Measurements from ENCODE around the gene CBFB.

Gene CBFB

GRCh38 chr16:67014634-67015312 is 14.2 kb upstream of the CBFB start:
- no peak for TF ChIP-seq SPI1 (IDR thresholded peaks at IDR 0.05; ENCODE audit: borderline replicate concordance, low read depth)
- no peak for TF ChIP-seq POLR2AphosphoS5 (IDR thresholded peaks at IDR 0.05; ENCODE audit: low read depth)
- no peak for TF ChIP-seq GABPA (IDR thresholded peaks at IDR 0.05; ENCODE audit: low read depth)
- no peak for TF ChIP-seq REST (IDR thresholded peaks at IDR 0.05; ENCODE audit: insufficient replicate concordance, low read depth)
- no peak for TF ChIP-seq CTCF (IDR thresholded peaks at IDR 0.05; ENCODE audit: insufficient read depth, low read length)
- Histone ChIP-seq H3K4me3 (replicated peaks; ENCODE audit: insufficient read depth, low read length) (peak overlapping the region; percentile 42; the same call in 1 of the 2 replicates), H3K27me3 (ENCODE audit: insufficient read depth, poor library complexity, severe bottlenecking) (peaks cover 13% of the 10 kb centered on the region), H3K27ac (replicated peaks) (no peak overlapping the region)
- no peak for DNase-seq (ENCODE audit: low read depth in 1 of 2, low spot score in 1 of 2)

DNA sequence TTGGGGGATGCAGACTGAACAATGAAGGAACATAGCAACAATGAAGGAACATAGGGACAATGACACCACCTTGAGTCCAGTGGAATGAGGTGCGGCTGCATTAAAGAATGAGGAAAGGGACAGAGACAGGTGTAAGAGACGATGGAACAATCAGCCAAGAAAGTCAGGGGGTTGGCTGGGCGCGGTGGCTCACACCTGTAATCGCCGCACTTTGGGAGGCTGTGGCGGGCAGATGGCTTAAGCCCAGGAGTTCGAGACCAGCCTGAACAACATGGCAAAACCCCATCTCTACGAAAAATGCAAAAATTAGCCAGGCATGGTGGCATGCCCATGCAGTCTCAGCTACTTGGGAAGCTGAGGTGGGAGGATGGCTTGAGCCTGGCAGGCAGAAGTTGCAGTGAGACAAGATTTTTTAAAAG is 13.6 kb upstream of the CBFB start:
- no peak overlapping the region for H3K27ac ChIP-seq (replicated peaks)
- no peak for DNase-seq (ENCODE audit: low read depth in 1 of 2, low spot score in 1 of 2)
- TF ChIP-seq REST (IDR thresholded peaks at IDR 0.05; ENCODE audit: insufficient replicate concordance, low read depth) = no peak
- no peak for TF ChIP-seq SPI1 (IDR thresholded peaks at IDR 0.05; ENCODE audit: borderline replicate concordance, low read depth)
- TF ChIP-seq POLR2AphosphoS5 (IDR thresholded peaks at IDR 0.05; ENCODE audit: low read depth) = no peak
- TF ChIP-seq GABPA (IDR thresholded peaks at IDR 0.05; ENCODE audit: low read depth) = no peak
- no peak for TF ChIP-seq CTCF (IDR thresholded peaks at IDR 0.05; ENCODE audit: insufficient read depth, low read length)
- H3K4me3 ChIP-seq (replicated peaks; ENCODE audit: insufficient read depth, low read length) = no peak overlapping the region
- H3K27me3 ChIP-seq (ENCODE audit: insufficient read depth, poor library complexity, severe bottlenecking) = peaks cover 13% of the 10 kb centered on the region

DNA sequence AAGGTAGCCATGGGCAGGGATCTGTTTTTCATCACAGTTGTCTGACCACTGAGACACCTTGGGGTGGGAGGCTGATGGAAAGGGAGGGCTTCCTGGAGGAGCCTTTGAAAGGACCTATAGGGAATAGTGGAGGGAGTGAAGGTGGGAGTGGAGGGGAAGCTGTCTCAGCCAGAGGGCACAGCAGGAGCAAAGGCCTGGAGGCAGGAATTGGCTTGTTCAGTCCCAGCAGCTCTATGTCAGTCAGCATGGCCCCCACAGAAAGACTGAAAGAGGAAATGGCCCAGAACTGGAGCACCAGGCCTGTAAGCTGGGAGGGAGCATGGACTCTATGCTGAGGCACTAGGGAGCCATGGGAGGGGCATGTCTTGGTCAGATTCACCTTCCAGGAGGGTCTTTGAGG is 12.8 kb upstream of the CBFB start:
- no peak overlapping the region for H3K27ac ChIP-seq (replicated peaks)
- H3K4me3 ChIP-seq (replicated peaks; ENCODE audit: insufficient read depth, low read length) = no peak overlapping the region
- no peak for TF ChIP-seq REST (IDR thresholded peaks at IDR 0.05; ENCODE audit: insufficient replicate concordance, low read depth)
- no peak for TF ChIP-seq GABPA (IDR thresholded peaks at IDR 0.05; ENCODE audit: low read depth)
- no peak for DNase-seq (ENCODE audit: low read depth in 1 of 2, low spot score in 1 of 2)
- peaks cover 13% of the 10 kb centered on the region for H3K27me3 ChIP-seq (ENCODE audit: insufficient read depth, poor library complexity, severe bottlenecking)

All from HL-60 (cell line).